ENCODE measurements around the gene PPP4R3B.

PPP4R3B gene

DNA sequence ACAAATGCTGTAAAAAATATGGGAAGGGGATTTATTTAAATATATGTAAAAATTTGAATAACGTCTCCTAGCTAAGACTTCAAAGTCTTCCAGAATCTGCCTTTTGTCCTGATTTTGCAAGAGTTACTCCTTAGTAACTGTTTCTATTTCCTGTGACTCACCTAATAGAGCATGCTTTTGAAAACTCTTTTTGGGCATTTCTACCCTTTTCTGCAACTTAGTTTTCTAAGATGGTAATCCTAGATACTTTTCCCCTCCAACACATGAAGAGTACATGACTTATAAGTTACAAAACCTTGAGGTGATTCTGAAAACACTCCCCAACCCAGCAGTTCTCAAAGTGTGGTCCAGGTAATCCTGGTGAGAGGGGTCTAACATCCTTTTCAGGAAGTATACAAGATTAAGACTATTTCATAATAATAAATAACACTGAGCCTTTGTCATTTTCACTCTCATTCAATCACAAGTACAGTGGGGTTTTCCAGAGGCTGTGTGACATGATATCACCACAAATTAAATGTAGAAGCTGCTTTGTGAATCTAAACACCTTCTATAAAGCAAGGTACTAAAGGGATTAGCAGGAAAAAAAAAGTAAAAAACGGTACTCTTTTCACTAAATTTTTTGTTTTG is 31.9 kb downstream of the PPP4R3B start:
- TF ChIP-seq GLIS3 (CRISPR knock-in tag; IDR thresholded peaks at IDR 0.05): no peak
- TF ChIP-seq ISL1 (CRISPR knock-in tag; IDR thresholded peaks at IDR 0.05): no peak; the same call in 1 of the 2 replicates
- TF ChIP-seq ESRRG (CRISPR knock-in tag; IDR thresholded peaks at IDR 0.05): no peak
- TF ChIP-seq CSDC2 (CRISPR knock-in tag; IDR thresholded peaks at IDR 0.05): no peak
- TF ChIP-seq TSHZ2 (CRISPR knock-in tag; IDR thresholded peaks at IDR 0.05): no peak
- no peak for TF ChIP-seq RARB (CRISPR knock-in tag; IDR thresholded peaks at IDR 0.05)
- TF ChIP-seq ZNF70 (CRISPR knock-in tag; IDR thresholded peaks at IDR 0.05): no peak
- no peak for TF ChIP-seq ZC3H10 (CRISPR knock-in tag; IDR thresholded peaks at IDR 0.05)
- no peak for TF ChIP-seq ZFP30 (CRISPR knock-in tag; IDR thresholded peaks at IDR 0.05)
- no peak for TF ChIP-seq TOX (CRISPR knock-in tag; IDR thresholded peaks at IDR 0.05; ENCODE audit: borderline replicate concordance)
- TF ChIP-seq BACH2 (CRISPR knock-in tag; IDR thresholded peaks at IDR 0.05; ENCODE audit: borderline replicate concordance): no peak
- no peak for TF ChIP-seq ZNF8 (CRISPR knock-in tag; IDR thresholded peaks at IDR 0.05)
- no peak for TF ChIP-seq ZFP3 (CRISPR knock-in tag; IDR thresholded peaks at IDR 0.05)
- ATAC-seq: peak; percentile 74

DNA sequence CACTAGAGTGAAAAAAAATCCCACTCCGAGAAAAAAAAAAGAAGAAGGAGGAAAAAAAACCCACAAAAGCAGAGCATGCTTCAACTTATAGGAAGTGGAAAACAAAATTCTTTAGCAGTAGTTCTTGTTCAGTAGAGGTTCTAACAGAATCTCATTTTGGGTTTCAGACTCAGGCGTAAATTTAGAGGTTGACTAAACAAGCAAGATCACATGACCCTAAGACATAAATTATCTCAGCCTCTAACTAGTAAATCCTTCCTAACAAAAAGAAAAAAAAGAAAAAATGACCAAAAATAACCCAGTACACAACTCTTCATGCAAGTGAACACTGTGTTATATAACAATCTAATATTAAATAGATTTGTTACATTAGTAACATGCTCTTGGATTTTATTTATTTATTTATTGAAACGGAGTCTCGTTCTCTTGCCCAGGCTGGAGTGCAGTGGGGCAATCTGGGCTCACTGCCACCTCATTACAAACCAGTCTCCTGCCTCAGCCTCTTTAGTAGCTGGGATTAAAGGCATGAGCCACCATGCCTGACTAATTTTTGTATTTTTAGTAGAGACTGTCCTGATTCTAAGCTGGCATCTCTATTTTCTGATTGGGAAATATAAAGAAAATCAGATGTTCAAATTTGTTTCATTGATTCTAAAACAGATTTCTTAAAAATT is 35.4 kb downstream of the PPP4R3B start:
- TF ChIP-seq ZNF70 (CRISPR knock-in tag; IDR thresholded peaks at IDR 0.05) (no peak), RARB (CRISPR knock-in tag; IDR thresholded peaks at IDR 0.05) (no peak), CSRNP3 (CRISPR knock-in tag; IDR thresholded peaks at IDR 0.05) (no peak), ARNTL (CRISPR knock-in tag; IDR thresholded peaks at IDR 0.05; ENCODE audit: borderline replicate concordance, low read depth) (no peak), ZNF565 (CRISPR knock-in tag; conservative IDR thresholded peaks at IDR 0.05; ENCODE audit: low read depth) (no peak), ESRRG (CRISPR knock-in tag; IDR thresholded peaks at IDR 0.05) (no peak), ZC3H10 (CRISPR knock-in tag; IDR thresholded peaks at IDR 0.05) (no peak), TCF4 (CRISPR knock-in tag; IDR thresholded peaks at IDR 0.05; ENCODE audit: borderline replicate concordance) (no peak), CSDC2 (CRISPR knock-in tag; IDR thresholded peaks at IDR 0.05) (no peak), POU6F1 (CRISPR knock-in tag; IDR thresholded peaks at IDR 0.05; ENCODE audit: borderline replicate concordance, low read depth) (no peak), ZFP3 (CRISPR knock-in tag; IDR thresholded peaks at IDR 0.05) (no peak)
- ATAC-seq: no peak; the same call in 2 of the 3 replicates

- ATAC-seq: no peak
- TF ChIP-seq ZFP30 (CRISPR knock-in tag; IDR thresholded peaks at IDR 0.05) (no peak), ISL1 (CRISPR knock-in tag; IDR thresholded peaks at IDR 0.05) (no peak), TSHZ2 (CRISPR knock-in tag; IDR thresholded peaks at IDR 0.05) (no peak), PATZ1 (CRISPR knock-in tag; IDR thresholded peaks at IDR 0.05; ENCODE audit: borderline replicate concordance) (no peak), POU6F1 (CRISPR knock-in tag; IDR thresholded peaks at IDR 0.05; ENCODE audit: borderline replicate concordance, low read depth) (no peak), ZNF565 (CRISPR knock-in tag; conservative IDR thresholded peaks at IDR 0.05; ENCODE audit: low read depth) (no peak), GLIS3 (CRISPR knock-in tag; IDR thresholded peaks at IDR 0.05) (no peak), TOX (CRISPR knock-in tag; IDR thresholded peaks at IDR 0.05; ENCODE audit: borderline replicate concordance) (no peak), ZNF70 (CRISPR knock-in tag; IDR thresholded peaks at IDR 0.05) (no peak), ZFP3 (CRISPR knock-in tag; IDR thresholded peaks at IDR 0.05) (no peak), ZC3H10 (CRISPR knock-in tag; IDR thresholded peaks at IDR 0.05) (no peak), ZNF8 (CRISPR knock-in tag; IDR thresholded peaks at IDR 0.05) (no peak), CSRNP3 (CRISPR knock-in tag; IDR thresholded peaks at IDR 0.05) (no peak), BACH2 (CRISPR knock-in tag; IDR thresholded peaks at IDR 0.05; ENCODE audit: borderline replicate concordance) (no peak)
These were observed 36.0 kb downstream of the PPP4R3B start for GRCh38 chr2:55581435-55581834.

All from SK-N-SH treated with all-trans-retinoic acid at 6 μM for 48 hours (cell line).